KMS-11 (cell line): ENCODE results near the gene ZBTB7C.

Source experiments
- H2AFZ ChIP-seq: fragments of 200-600 bp; sonication (generic); 2 replicates; pipeline ENCODE4 v1.6.1; 2016; ENCODE audit warnings: antibody characterized with exemption, mixed run types, low read depth
- H3K27ac ChIP-seq: fragments of 200-600 bp; sonication (generic); 2 replicates; pipeline ENCODE4 v1.6.1; 2016; ENCODE audit warnings: mild to moderate bottlenecking, mixed run types
- H3K27me3 ChIP-seq: fragments of 200-600 bp; sonication (generic); 2 replicates; pipeline ENCODE4 v1.6.1; 2017; ENCODE audit warnings: mild to moderate bottlenecking, low read depth, mixed run types, moderate library complexity; ENCODE audit not compliant: insufficient read depth
- H3K36me3 ChIP-seq: fragments of 200-600 bp; sonication (generic); 2 replicates; pipeline ENCODE4 v1.6.1; 2017; ENCODE audit warnings: mild to moderate bottlenecking, mixed run types; ENCODE audit not compliant: insufficient read depth
- H3K4me1 ChIP-seq: fragments of 200-600 bp; sonication (generic); 2 replicates; pipeline ENCODE4 v1.6.1; 2016; ENCODE audit warnings: mild to moderate bottlenecking, low read depth, mixed run types; ENCODE audit not compliant: poor library complexity, severe bottlenecking
- H3K4me2 ChIP-seq: fragments of 200-600 bp; sonication (generic); 2 replicates; pipeline ENCODE4 v1.7.0; 2016; ENCODE audit warnings: mild to moderate bottlenecking, mixed run types
- H3K4me3 ChIP-seq: fragments of 200-600 bp; sonication (generic); IDR thresholded peaks from 2 replicates; pipeline ENCODE4 v1.6.1; 2017; ENCODE audit warnings: low read depth, low read length, mixed read lengths; ENCODE audit not compliant: insufficient read depth
- H3K79me2 ChIP-seq: fragments of 200-600 bp; sonication (generic); 2 replicates; pipeline ENCODE4 v1.6.1; 2016; ENCODE audit warnings: low read depth, mixed run types; ENCODE audit not compliant: insufficient read depth
- H3K9ac ChIP-seq: fragments of 200-600 bp; sonication (generic); 2 replicates; pipeline ENCODE4 v1.6.1; 2016; ENCODE audit warnings: mild to moderate bottlenecking, mixed run types
- H4K20me1 ChIP-seq: fragments of 200-600 bp; sonication (generic); 2 replicates; pipeline ENCODE4 v1.6.1; 2016; ENCODE audit warnings: mild to moderate bottlenecking, mixed run types; ENCODE audit not compliant: insufficient read depth
- CTCF ChIP-seq: fragments of 200-600 bp; sonication (generic); conservative IDR thresholded peaks from 2 replicates; pipeline ENCODE4 v1.6.1; 2017; ENCODE audit warnings: low read depth, mild to moderate bottlenecking, antibody characterized with exemption, low read length, moderate library complexity, mixed read lengths

Gene ZBTB7C

GRCh38 chr18:48100165-48100575 is 309.0 kb downstream of the ZBTB7C start:
- Histone ChIP-seq H3K9ac (no peak overlapping the region), H3K4me2 (no peak overlapping the region), H3K27ac (no peak overlapping the region), H3K4me1 (no peaks in the 10 kb centered on the region), H3K27me3 (no peaks in the 10 kb centered on the region), H3K4me3 (no peak overlapping the region), H3K79me2 (no peaks in the 10 kb centered on the region), H4K20me1 (no peaks in the 10 kb centered on the region), H3K36me3 (no peaks in the 10 kb centered on the region), H2AFZ (no peak overlapping the region)
- no peak for TF ChIP-seq CTCF

- no peak overlapping the region for H2AFZ ChIP-seq
- no peak overlapping the region for H3K4me2 ChIP-seq
- no peaks in the 10 kb centered on the region for H3K4me1 ChIP-seq
- no peak overlapping the region for H3K27ac ChIP-seq
- H3K36me3 ChIP-seq, result no peaks in the 10 kb centered on the region
- no peaks in the 10 kb centered on the region for H3K79me2 ChIP-seq
- no peak for TF ChIP-seq CTCF
- no peak overlapping the region for H3K4me3 ChIP-seq
- no peaks in the 10 kb centered on the region for H3K27me3 ChIP-seq
- H4K20me1 ChIP-seq, result no peaks in the 10 kb centered on the region
- no peak overlapping the region for H3K9ac ChIP-seq
Measured at GRCh38 chr18:48099481-48100164, 309.6 kb downstream of the ZBTB7C start.

DNA sequence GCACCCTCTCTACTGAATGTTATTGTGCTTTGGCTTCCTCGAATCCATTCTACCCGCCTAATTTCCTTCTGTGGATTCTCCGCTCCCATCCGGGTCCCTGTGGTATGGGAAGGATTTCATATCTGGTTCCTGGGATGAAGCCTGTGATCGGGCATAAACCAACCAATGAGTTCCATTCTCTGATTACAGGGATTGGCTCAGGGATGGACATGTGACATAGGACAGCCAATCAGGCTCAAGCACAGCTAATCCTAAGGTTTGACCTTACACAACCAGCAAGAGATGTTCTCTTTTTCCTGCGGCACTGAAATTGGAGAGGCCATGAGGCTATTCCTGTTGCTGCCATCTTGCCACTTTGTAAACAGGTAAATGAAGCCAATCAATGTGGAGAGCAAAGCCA is 310.6 kb downstream of the ZBTB7C start:
- H3K4me3 ChIP-seq, result no peak overlapping the region
- H3K27ac ChIP-seq, result no peak overlapping the region
- H3K36me3 ChIP-seq, result no peaks in the 10 kb centered on the region
- no peak overlapping the region for H3K9ac ChIP-seq
- no peak overlapping the region for H3K4me2 ChIP-seq
- no peak overlapping the region for H2AFZ ChIP-seq
- H3K4me1 ChIP-seq, result no peaks in the 10 kb centered on the region
- no peaks in the 10 kb centered on the region for H3K79me2 ChIP-seq
- no peaks in the 10 kb centered on the region for H3K27me3 ChIP-seq
- no peaks in the 10 kb centered on the region for H4K20me1 ChIP-seq
- no peak for TF ChIP-seq CTCF

DNA sequence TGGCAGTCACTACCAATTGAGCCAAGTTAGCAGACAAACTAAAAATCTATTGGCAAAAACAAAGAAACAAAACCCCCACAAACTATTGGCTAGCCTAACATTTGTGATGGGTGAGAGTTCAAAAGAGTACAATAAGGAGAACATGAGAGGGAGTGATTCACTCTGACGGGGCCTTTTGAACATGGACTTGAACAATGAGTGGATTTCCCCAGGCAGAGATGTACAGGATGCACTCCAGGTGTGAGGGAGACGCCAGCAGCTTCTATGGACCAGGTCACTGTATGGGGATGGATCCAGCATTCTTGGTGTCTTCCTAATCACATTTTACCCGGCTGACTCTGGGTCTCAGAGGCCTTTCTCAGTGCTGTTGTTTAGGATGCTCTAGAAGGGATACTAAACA is 311.2 kb downstream of the ZBTB7C start:
- no peak overlapping the region for H3K4me2 ChIP-seq
- H2AFZ ChIP-seq, result no peak overlapping the region
- H3K27ac ChIP-seq, result no peak overlapping the region
- H3K79me2 ChIP-seq, result no peaks in the 10 kb centered on the region
- no peaks in the 10 kb centered on the region for H4K20me1 ChIP-seq
- H3K9ac ChIP-seq, result no peak overlapping the region
- no peaks in the 10 kb centered on the region for H3K36me3 ChIP-seq
- no peak for TF ChIP-seq CTCF
- H3K27me3 ChIP-seq, result no peaks in the 10 kb centered on the region
- H3K4me1 ChIP-seq, result no peaks in the 10 kb centered on the region
- H3K4me3 ChIP-seq, result no peak overlapping the region
